ENCODE measurements around the gene KXD1. TPM values are rescaled to one million over a fixed set of nuclear protein-coding genes. Genes with fewer than 3 reads are reported as not detected.

KXD1 gene
- total and polyA plus RNA-seq, 10 of the 15 experiments (the other 5 are each of a cell fraction or from before 2014, with no cell fraction given): 27.5 to 209 (median 129) TPM

DNA sequence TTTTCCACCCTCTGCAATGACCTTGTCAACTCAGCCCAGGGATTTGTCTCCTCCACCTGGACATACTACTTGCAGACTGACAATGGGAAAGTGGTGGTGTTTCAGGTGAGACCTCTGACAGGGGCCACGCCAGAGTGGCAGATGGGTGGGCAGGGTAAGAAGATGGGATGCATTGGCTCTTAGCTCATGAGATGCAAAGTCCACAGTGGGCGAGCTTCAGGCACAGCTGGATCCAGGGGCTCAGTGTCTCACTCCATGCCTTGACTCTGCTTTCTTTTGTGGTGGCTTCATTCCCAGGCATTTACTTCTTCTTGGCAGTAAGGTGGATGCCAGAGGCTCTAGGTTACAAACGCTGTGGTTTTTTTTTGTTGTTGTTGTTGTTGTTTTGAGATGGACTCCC lies 58.4 kb downstream of the KXD1 start (continued):
- TF ChIP-seq, protein P1, sequence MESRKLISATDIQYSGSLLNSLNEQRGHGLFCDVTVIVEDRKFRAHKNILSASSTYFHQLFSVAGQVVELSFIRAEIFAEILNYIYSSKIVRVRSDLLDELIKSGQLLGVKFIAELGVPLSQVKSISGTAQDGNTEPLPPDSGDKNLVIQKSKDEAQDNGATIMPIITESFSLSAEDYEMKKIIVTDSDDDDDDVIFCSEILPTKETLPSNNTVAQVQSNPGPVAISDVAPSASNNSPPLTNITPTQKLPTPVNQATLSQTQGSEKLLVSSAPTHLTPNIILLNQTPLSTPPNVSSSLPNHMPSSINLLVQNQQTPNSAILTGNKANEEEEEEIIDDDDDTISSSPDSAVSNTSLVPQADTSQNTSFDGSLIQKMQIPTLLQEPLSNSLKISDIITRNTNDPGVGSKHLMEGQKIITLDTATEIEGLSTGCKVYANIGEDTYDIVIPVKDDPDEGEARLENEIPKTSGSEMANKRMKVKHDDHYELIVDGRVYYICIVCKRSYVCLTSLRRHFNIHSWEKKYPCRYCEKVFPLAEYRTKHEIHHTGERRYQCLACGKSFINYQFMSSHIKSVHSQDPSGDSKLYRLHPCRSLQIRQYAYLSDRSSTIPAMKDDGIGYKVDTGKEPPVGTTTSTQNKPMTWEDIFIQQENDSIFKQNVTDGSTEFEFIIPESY (IDR thresholded peaks at IDR 0.05): no peak
- no peak for TF ChIP-seq HCFC1 (IDR thresholded peaks at IDR 0.05; ENCODE audit: low read length)
- TF ChIP-seq BMI1 (IDR thresholded peaks at IDR 0.05; ENCODE audit: borderline replicate concordance): no peak
- no peak for TF ChIP-seq HDAC6 (IDR thresholded peaks at IDR 0.05; ENCODE audit: unreplicated experiment)
- TF ChIP-seq, protein P2, sequence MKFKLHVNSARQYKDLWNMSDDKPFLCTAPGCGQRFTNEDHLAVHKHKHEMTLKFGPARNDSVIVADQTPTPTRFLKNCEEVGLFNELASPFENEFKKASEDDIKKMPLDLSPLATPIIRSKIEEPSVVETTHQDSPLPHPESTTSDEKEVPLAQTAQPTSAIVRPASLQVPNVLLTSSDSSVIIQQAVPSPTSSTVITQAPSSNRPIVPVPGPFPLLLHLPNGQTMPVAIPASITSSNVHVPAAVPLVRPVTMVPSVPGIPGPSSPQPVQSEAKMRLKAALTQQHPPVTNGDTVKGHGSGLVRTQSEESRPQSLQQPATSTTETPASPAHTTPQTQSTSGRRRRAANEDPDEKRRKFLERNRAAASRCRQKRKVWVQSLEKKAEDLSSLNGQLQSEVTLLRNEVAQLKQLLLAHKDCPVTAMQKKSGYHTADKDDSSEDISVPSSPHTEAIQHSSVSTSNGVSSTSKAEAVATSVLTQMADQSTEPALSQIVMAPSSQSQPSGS (IDR thresholded peaks at IDR 0.05; ENCODE audit: low read length): no peak

DNA sequence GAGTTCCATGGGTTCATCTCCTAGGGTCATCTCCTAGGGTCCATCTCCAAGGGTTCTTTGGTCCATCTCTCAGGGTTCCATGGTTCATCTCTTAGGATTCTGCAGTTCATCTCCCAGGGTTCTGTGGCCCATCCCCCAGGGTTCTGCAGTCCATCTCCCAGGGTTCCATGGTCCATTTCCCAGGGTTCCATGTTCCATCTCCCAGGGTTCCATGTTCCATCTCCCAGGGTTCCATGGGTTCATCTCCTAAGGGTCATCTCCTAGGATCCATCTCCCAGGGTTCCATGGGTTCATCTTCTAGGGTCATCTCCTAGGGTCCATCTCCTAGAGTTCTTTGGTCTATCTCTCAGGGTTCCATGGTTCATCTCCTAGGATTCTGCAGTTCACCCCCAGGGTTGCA lies 59.9 kb downstream of the KXD1 start:
- Histone ChIP-seq H2AFZ (ENCODE audit: control insufficient read depth, low read depth, low read length) (no peak overlapping the region), H3K27ac (ENCODE audit: control insufficient read depth, insufficient read depth) (no peak overlapping the region), H3K9me3 (replicated peaks; ENCODE audit: control insufficient read depth, insufficient read depth, low read length) (no peaks in the 10 kb centered on the region), H3K79me2 (ENCODE audit: control insufficient read depth, insufficient read depth, low read length) (no peaks in the 10 kb centered on the region), H3K4me3 (no peak overlapping the region), H3K4me1 (ENCODE audit: control insufficient read depth, insufficient read depth, low read length) (no peaks in the 10 kb centered on the region), H4K20me1 (ENCODE audit: control insufficient read depth, insufficient read depth) (peaks cover 2% of the 10 kb centered on the region; the same call in 1 of the 2 replicates), H3K9ac (ENCODE audit: control insufficient read depth, insufficient read depth, low read length) (no peak overlapping the region), H3K36me3 (ENCODE audit: control insufficient read depth in 2 of 2, insufficient read depth in 2 of 2, low read length in 1 of 2) (no peaks in the 10 kb centered on the region), H3K27me3 (replicated peaks in 1 of 2; ENCODE audit: control insufficient read depth in 2 of 2, insufficient read depth in 2 of 2, low read length in 1 of 2) (peaks cover 3 to 4% of the 10 kb centered on the region in 2 experiments), H3K4me2 (ENCODE audit: control insufficient read depth, insufficient read depth) (no peak overlapping the region)
- BruUV-seq (replicated peaks): no TSS peak
- CTCF ChIA-PET: no interaction called here
- SMC1A ChIA-PET (ENCODE audit: uncharacterized antibody, unreplicated experiment): no interaction called here
- FAIRE-seq (no peak), DNase-seq (ENCODE audit: low read depth, low spot score) (no peak), ATAC-seq (no peak)
- in situ Hi-C loops (cut with MboI): no loop called here
- intact Hi-C loops (cut with micrococcal nuclease; ENCODE audit: unreplicated experiment): no loop called here
- POLR2A ChIA-PET: no interaction called here
- RAD21 ChIA-PET (ENCODE audit: unreplicated experiment): no interaction called here
- TF ChIP-seq, protein P3, sequence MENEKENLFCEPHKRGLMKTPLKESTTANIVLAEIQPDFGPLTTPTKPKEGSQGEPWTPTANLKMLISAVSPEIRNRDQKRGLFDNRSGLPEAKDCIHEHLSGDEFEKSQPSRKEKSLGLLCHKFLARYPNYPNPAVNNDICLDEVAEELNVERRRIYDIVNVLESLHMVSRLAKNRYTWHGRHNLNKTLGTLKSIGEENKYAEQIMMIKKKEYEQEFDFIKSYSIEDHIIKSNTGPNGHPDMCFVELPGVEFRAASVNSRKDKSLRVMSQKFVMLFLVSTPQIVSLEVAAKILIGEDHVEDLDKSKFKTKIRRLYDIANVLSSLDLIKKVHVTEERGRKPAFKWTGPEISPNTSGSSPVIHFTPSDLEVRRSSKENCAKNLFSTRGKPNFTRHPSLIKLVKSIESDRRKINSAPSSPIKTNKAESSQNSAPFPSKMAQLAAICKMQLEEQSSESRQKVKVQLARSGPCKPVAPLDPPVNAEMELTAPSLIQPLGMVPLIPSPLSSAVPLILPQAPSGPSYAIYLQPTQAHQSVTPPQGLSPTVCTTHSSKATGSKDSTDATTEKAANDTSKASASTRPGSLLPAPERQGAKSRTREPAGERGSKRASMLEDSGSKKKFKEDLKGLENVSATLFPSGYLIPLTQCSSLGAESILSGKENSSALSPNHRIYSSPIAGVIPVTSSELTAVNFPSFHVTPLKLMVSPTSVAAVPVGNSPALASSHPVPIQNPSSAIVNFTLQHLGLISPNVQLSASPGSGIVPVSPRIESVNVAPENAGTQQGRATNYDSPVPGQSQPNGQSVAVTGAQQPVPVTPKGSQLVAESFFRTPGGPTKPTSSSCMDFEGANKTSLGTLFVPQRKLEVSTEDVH (IDR thresholded peaks at IDR 0.05; ENCODE audit: low read depth, partially characterized antibody): no peak
- TF ChIP-seq ZNF207 (IDR thresholded peaks at IDR 0.05; ENCODE audit: borderline replicate concordance) (no peak), YY1 (IDR thresholded peaks at IDR 0.05; ENCODE audit: low read depth, low read length) (no peak), EGR1 (IDR thresholded peaks at IDR 0.05; ENCODE audit: borderline replicate concordance in 1 of 2, low read depth in 2 of 2, low read length in 2 of 2) (no peak), ZNF622 (IDR thresholded peaks at IDR 0.05) (no peak), CHD1 (IDR thresholded peaks at IDR 0.05; ENCODE audit: low read depth, low read length) (no peak), FOXK2 (IDR thresholded peaks at IDR 0.05) (no peak), GATAD2B (conservative IDR thresholded peaks at IDR 0.05; ENCODE audit: low read depth) (no peak), TAF1 (IDR thresholded peaks at IDR 0.05; ENCODE audit: borderline replicate concordance, low read depth, low read length) (no peak), RAD51 (IDR thresholded peaks at IDR 0.05) (no peak), ZZZ3 (IDR thresholded peaks at IDR 0.05; ENCODE audit: control insufficient read depth, insufficient read length, low read depth) (no peak), CREM (IDR thresholded peaks at IDR 0.05; ENCODE audit: low read depth) (no peak)
- TF ChIP-seq, protein P4, sequence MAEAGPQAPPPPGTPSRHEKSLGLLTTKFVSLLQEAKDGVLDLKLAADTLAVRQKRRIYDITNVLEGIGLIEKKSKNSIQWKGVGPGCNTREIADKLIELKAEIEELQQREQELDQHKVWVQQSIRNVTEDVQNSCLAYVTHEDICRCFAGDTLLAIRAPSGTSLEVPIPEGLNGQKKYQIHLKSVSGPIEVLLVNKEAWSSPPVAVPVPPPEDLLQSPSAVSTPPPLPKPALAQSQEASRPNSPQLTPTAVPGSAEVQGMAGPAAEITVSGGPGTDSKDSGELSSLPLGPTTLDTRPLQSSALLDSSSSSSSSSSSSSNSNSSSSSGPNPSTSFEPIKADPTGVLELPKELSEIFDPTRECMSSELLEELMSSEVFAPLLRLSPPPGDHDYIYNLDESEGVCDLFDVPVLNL (IDR thresholded peaks at IDR 0.05; ENCODE audit: low read depth, low read length): no peak
